Raji (cell line): ENCODE data around the gene IRGC.

Source experiments
- POLR2A ChIP-seq: IDR thresholded peaks from 2 replicates; pipeline ENCODE4 v1.6.1; 2011; ENCODE audit warnings: low read depth, low read length, control low read depth; ENCODE audit not compliant: insufficient read depth

Gene IRGC

DNA sequence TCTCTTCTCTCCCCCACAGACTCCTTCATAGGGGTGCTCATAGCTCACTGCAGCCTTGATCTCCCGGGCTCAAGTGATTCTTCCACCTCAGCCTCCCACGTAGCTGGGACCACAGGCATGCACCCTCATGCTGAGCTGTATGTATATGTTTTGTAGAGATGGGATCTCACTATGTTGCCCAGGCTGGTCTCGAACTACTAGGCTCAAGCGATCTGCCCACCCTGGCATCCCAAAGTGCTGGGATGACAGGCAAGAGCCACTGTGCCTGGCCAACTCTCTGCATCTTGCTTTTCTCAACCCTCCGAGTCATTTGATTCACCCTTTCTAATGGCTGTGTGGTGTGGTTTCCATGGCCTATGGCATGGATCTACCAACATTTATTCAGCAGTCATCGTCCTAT lies 10.1 kb upstream of the IRGC start:
- TF ChIP-seq POLR2A: no peak

DNA sequence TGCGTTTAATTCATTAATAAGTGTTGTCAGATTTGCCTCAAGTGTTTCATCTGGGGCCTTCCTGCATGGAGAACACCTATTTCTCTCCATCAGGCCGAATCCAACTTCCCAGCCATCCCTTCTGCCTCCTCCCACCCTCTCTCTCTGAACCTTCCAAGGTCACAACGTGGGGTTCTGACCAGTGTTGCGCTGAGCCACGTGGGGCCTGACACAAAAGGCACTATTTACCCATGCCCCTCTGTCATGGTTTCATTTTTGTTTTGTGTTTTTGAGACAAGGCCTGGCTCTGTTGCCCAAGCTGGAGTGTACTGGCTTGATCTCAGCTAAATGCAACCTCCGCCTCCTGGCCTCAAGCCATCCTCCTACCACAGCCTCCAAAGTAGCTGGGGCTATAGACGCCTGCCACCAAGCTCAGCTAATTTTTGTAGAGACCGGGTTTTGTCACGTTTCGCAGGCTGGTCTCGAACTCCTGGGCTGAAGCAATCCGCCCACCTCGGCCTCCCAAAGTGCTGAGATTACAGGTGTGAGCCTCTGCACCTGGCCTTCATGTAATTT lies 8.6 kb upstream of the IRGC start:
- TF ChIP-seq POLR2A: no peak

DNA sequence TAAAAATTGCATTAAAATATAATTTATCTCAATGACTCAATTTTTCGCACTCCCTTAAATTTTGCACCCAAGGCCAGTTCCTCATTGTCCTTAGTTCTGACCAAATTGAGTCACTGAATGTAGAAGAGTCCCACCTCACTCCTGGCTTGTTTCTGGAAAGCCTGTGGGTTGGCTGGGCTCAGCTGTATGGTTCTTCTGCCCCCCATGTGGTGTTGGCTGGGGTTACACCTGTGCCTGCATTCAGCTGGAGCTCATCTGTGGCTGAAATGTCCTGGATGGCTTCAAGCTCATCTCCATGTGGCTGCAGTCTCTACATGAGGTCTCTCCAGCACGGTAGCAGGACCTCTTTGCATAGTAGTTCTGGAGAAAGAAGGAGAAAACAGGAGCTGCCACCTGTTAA lies 7.2 kb upstream of the IRGC start:
- TF ChIP-seq POLR2A: no peak

DNA sequence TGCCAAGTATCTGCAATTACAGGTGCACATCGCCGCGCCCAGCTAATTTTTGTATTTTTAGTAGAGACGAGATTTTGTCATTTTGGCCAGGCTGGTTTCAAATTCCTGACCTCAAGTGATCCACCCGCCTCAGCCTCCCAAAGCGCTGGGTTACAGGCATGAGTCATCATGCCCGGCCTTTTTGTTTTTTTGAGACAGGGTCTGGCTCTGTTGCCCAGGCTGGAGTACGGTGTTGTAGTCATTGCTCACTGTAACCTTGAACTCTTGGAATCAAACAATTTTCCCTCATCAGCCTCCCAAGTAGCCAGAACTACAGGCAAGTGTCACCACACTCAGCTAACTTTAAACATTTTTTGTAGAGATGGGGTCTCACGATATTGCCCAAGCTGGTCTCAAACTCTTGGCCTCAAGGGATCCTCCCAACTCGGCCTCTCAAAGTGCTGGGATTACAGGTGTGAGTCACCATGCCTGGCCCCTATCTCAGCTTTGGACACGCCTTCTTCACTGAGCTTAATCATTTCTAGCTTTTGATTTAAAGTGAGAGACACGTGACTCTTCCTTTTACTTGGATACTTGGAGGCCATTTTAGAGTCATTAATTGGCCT lies 4.0 kb upstream of the IRGC start:
- no peak for TF ChIP-seq POLR2A

DNA sequence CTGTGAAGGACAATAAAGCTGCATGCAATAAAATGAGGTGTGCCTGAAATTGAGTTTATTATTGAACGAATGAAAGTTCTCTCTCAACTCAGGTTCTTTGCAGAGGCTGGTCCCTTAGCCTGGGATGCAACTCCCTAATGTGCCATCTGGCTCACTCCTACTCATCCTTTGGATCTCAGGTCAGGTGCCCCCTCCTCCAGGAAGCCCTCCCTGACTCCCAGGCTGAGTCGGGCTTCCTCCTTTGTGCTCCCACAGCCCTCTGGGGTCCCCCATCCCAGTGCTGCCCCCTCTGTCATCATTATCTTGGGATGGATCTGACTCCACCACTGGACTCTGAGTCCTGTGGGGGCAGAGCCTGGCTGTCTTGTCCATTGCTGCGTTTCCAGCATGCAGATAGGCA lies 2.7 kb upstream of the IRGC start:
- TF ChIP-seq POLR2A: no peak

DNA sequence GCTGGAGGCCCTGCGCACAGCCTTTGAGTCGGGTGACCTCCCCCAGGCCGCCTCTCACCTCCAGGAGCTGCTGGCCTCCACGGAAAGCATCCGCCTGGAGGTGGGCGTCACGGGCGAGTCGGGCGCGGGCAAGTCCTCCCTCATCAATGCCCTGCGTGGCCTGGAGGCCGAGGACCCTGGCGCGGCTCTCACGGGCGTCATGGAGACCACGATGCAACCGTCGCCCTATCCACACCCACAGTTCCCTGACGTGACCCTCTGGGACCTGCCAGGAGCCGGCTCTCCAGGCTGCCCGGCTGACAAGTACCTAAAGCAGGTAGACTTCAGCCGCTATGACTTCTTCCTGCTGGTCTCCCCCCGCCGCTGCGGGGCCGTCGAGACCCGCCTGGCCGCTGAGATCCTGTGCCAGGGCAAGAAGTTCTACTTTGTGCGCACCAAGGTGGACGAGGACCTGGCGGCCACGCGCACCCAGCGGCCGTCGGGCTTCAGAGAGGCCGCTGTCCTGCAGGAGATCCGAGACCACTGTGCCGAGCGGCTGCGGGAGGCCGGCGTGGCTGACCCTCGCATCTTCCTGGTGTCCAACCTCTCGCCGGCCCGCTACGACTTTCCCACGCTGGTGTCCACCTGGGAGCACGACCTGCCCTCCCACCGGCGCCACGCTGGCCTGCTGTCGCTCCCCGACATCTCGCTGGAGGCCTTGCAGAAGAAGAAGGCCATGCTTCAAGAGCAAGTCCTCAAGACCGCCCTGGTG lies 2.9 kb downstream of the IRGC start:
- no peak for TF ChIP-seq POLR2A

DNA sequence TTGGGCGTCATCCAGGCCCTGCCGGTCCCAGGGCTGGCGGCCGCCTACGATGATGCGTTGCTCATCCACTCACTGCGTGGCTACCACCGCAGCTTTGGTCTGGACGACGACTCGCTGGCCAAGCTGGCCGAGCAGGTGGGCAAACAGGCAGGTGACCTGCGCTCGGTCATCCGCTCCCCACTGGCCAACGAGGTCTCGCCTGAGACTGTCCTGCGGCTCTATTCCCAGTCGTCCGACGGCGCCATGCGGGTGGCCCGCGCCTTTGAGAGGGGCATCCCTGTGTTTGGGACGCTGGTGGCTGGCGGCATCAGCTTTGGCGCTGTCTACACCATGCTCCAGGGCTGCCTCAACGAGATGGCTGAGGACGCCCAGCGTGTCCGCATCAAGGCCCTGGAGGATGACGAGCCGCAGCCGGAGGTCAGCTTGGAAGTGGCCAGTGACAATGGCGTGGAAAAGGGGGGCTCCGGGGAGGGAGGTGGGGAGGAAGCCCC lies 3.5 kb downstream of the IRGC start:
- no peak for TF ChIP-seq POLR2A

DNA sequence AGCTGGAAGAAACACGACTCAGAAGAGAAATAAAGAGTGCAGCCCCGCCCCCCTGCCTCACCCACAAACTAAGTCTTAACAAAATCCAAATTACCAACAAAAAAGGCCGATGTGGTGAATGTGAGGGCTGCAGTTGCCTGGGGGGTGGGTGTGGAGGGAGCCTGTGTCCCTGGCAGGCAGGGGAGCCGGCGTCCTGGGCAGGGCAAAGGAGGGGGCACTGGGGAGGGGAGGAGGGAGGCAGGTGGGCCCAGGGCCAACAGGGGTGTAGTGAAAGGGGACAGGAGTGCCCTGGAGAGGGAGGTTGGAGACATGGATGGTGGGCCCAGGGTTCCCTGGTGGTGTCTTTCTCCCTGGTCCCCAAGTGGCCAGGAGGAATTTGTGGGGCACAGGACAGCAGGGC lies 4.0 kb downstream of the IRGC start:
- TF ChIP-seq POLR2A: no peak

DNA sequence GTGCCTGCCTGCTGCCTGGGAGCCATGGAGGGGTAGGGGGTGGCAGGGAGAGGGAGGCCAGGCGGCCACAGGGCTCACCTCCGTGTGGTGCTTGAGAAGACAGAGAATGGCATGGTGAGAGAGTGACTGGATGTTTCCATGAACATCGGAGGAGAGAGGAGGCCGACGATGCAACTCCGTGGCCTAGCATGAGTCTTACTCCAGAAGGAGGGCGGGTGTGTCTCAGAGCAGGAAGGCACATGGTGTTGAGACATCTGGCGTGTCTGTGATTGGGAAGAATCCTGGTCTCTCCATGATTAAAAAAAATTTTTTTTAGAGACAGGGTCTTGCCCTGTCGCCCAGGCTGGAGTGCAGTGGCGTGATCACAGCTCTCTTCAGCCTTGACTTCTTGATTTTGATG lies 5.1 kb downstream of the IRGC start:
- no peak for TF ChIP-seq POLR2A

DNA sequence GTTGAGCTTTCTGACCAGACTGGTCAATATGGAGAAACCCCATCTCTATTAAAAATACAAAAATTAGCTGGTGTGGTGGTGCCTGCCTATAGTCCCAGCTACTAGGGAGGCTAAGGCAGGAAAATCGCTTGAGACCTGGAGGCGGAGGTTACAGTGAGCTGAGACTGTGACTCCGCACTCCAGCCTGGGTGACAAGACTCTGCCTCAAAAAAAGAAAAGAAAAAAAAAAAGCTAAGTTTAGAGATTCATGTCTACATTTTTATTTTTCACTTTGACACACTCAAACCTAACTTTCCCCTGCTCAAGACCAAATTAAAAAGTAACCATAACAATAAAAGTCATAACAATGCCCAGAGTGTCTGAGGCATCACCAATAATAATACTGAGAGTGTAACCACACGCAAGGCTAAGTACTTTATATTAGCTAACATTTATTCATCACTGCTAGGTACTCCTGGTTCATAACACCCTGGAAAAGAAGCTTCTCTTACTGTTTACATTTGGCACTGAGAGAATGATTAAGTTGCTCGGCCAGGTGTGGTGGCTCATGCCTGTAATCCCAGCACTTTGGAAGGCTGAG lies 5.7 kb downstream of the IRGC start:
- no peak for TF ChIP-seq POLR2A

DNA sequence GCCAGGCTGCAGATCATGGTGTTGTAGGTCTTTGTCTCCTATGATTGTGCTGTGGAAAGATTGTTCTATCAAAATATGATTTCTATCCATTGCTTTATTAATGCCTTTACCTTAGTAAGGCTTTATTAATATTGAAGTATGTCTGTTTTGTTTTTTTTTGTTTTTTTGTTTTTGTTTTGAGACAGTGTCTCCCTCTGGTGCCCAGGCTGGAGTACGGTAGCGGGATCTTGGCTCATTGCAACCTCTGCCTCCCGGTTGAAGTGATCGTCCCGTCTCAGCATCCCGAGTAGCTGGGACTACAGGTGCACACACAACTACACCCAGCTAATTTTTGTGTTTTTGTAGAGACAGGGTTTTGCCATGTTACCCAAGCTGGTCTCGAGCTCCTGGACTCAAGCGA lies 7.7 kb downstream of the IRGC start:
- TF ChIP-seq POLR2A: no peak

DNA sequence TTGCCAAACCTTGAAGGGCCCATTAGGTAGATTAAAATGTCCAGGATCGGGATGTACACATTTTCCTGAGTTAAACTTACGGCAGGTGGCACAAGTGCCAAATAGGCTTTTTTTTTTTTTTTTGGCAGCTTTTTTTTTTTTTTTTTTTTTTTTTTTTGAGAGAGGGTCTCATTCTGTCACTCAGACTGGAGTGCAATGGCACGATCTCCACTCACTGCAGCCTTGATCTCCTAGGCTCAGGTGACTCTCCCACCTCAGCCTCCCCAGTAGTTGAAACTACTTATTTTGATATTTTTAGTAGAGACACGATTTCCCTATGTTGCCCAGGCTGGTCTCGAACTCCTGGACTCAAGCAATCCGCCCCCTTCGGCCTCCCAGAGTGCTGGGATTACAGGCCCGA lies 9.0 kb downstream of the IRGC start:
- TF ChIP-seq POLR2A: no peak

DNA sequence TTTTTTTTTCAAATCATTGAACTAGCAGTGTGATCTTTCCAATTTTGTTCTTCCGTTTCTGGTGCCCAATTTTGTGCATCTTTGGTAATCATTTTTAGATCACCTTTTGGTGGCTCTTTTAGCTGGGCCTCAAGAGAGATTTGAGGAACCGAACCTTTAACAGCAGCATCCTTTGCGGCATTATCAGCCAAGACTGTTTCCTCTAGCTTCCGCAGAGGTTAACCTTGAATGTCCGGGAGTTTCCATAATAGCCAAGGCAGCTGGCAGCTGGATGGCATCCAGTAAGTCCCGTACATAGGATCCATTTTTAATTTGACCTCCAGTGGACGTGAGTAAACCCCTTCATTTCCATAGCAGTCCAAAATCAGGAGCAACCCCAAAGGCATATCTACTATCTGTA lies 9.6 kb downstream of the IRGC start:
- TF ChIP-seq POLR2A: no peak

DNA sequence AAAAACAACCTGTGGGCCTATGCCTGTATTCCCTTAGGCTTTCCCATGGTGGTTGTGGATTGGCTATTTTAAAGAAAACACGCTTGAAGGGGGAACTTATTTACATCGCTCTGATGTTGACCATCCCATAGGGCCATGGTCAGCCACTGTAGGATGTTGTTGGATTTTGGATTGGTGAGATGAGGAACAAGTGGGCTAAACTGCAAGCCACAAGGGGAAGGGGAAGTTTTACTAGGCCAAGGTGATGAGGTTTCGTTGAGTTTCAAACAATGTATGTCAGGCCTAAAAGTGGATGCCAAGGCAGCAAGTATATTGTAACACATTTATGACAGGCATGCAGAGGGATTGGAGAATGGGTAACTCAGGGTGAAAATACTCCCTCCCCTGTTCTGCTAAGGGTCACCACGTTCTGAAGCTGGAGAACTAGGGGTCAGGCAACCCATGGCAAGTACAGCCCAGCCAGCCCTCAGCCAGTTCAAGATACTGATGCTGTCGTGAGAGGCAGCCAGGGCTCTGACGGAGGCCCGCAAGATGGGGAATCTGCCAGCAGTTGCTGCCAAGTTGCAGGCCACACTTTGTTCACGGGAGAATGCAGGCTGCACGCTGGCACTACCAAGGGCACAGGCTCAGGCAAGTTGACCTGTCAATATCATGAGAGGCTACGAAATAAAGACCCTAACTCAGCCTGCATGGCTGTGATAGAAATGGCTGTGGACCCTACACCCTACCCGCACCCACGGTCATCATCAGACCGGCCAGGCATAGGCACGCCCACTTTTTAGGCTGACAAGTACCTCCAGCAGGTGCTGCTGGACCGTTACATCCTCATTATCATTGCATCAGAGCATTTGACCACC lies 11.1 kb downstream of the IRGC start:
- no peak for TF ChIP-seq POLR2A

DNA sequence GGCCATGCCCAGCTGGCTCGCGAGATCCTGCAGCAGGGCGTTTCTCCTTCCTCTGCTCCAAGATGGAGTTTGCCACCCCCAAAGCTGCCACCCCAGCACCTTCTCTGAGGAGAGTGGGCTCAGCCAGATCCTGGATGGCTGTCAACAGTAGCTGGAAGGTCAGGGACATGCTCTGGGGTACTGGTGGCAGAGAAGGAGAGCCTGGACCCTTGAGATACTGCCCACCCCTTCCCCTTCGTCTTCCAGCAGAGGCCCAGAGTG lies 11.6 kb downstream of the IRGC start:
- no peak for TF ChIP-seq POLR2A

DNA sequence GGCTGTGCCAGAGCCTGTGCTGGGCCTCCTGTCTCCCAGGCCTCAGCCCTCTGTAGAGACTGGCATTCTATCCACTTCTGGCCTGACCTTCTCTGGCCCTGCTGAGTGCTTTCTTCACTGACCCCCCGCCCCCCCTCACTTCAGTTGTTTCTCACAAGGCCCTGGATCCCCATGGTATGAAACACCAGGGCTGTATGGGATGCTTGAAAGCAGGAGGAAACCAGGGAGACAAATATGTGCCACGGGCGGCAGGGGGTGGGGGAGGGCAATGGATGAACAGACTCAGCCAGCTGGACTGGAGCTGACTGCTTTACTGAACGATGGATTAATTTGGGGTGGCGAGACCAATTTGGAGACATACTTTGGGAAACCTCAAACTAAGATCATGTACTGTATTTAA lies 14.0 kb downstream of the IRGC start:
- no peak for TF ChIP-seq POLR2A

DNA sequence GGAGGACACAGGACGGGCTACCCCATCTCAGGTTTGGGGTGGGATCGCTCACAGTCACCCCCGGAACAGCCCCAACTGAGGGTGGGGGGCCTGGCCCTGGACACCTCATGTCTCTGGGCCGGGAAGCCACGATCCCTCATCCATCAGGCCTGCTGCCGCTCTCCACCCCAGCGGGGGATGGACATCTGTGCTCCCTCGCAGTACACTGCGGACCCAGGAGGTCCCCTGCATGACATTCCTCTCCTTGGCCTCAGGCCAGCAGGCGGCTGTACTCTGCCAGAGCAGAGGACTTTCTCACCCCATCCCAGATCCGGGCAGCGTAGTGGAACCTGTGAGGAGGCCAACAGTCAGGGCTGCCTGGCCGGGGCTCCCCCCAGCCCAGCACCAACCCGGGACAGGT lies 15.5 kb downstream of the IRGC start:
- TF ChIP-seq POLR2A: no peak
